ENCODE results near the gene XPO4.

The XPO4 gene

DNA sequence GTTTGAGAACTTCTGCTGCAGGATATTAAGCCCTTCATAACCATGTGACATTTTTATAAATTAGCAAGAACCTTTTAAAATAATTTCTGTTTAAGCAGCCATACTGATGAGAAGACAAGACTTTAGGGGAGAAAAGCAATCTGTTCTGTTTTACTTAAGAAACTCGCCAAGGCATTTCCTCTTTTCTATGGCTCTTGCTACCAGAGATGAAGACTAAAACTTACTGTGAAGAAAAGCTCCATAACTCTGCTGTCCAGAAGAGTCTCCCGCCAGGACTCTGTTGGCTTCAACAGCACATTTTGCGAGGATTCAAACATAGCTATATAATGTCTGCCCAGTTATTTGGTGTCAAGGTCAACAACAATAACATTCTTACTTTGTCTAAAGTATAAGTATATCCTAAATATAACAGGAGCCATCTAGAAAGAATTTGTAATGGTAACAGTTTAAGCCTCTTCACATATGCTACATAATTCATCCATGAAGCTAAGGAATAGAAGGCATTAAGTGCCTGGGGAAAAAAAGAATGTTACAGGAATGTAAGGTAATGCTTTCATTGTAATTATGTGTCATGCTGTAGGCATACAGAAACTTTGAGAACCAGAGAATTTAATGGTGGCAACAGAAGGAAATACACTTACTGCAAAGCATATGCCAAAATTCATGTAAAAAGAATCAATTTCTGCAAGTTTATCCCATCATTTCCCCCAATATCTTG is 75.5 kb downstream of the XPO4 start:
- no peak for DNase-seq

- no peak for DNase-seq
Measured at GRCh38 chr13:20826301-20826700, 76.2 kb downstream of the XPO4 start.

DNA sequence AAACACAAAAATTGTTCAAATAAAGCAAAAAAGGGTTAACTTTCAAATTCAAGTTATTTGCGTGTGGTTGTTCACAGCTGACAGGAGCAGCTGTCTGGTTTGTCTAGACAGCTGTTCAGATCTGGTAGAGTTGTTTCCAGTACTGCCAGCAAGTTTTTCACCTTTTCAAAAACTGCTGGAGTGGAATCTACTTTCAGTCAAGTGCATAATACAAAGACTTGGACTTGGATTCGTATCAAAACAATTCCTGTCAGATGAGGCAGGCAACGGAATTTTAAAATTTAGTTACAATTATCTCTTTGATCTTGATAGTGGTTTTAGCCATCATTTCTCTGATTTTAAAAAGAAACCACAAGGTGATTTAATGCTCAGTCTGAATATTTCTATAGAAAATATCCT is 77.1 kb downstream of the XPO4 start:
- DNase-seq: peak in 1 of 2 experiments; percentile 13

GRCh38 chr13:20824762-20825476 is 77.6 kb downstream of the XPO4 start:
- no peak for DNase-seq

DNA sequence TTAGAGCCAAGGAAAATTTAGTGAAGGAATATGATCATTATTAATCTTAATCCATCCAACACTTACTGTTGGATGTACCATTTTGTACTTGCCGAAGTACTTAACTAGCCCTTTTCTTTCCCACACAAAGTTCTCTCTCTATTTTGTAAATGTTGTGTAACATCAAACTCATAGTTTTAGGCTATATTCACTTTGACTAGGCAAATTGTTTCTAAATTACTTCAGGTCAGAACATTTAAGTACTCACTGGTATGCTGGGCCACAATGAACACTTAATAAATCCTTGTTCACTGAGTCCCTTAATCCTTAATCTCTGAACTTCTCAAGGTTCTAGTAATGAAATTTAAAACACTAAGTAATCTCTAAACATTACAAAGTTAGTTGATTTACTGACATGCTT is 79.5 kb downstream of the XPO4 start:
- DNase-seq: no peak

DNA sequence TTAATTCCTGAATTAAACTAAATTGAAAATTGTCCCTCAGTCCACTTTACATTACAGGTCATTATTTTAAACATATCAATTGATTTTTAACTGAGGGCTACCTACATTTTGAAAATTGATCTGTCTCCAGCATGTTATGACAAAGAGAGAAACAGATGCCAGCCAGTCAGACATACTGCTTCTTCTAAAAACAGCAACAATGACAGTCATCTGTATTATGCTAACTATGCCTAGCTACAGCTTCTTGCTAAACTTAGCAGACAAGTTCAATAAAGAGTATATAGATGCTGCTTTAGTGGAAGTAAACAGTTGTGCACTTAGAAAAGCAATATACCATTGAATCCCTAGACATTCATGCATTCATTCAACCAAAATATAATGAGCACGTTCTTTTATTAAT is 80.1 kb downstream of the XPO4 start:
- DNase-seq: no peak

DNA sequence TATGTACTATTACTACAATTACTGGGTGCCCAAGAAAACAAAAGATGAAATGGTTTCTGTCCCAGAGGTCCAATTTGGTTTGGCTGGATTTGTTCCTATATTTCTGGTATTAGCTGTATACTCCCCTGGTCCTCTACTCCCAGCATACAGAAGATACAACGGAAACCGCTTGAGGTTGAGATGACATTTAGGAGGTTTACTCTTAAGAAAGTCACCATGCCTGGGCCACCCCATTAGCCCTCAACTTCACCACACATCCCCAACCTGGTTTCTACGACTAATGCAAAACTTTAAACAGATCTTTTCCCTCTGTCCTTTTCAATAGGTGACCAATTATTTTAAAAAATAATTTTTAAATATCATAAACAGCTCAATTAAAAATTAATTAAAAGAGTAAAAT is 82.8 kb downstream of the XPO4 start:
- DNase-seq: no peak

- DNase-seq: peak; percentile 7 to 31
Measured at GRCh38 chr13:20815464-20815863, 87.1 kb downstream of the XPO4 start.

DNA sequence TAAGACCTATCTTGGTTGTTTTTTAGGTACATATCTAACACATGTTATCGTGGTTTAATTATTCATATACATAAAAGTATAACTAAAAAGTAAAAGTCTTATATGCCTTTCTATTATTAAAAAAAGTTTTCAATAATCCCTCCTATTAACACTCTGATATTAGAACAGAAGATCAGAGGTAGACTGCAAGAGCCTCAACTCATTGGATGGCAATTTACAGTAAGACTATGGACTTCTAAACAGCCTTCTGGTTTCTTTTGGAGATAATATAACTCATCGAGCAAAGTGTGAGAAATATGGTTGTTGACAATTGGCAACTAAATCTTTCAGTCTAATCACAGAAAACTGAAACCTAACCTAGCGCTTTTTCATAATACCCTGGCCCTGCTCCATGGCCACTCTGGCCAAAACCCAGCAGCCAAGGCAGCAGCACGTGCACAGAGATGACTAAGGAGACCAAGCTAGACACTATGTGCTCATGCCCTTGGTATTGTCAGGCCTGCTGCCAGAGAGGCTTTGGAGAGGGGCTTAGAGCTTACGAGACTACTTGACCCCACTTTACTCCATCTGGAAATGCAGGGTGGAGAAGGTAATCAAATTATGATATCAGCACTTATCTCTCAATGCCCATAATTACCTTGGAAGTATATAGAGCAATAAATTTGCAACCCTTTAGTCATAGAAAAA is 88.2 kb downstream of the XPO4 start:
- DNase-seq: peak; percentile 87 to 92

- DNase-seq: no peak
Measured at GRCh38 chr13:20812890-20813289, 89.7 kb downstream of the XPO4 start.

- no peak for DNase-seq
Measured at GRCh38 chr13:20810808-20811207, 91.7 kb downstream of the XPO4 start.

- no peak for DNase-seq
Measured at GRCh38 chr13:20808874-20809273, 93.7 kb downstream of the XPO4 start.

GRCh38 chr13:20803180-20803965 is 99.2 kb downstream of the XPO4 start:
- DNase-seq: no peak

DNA sequence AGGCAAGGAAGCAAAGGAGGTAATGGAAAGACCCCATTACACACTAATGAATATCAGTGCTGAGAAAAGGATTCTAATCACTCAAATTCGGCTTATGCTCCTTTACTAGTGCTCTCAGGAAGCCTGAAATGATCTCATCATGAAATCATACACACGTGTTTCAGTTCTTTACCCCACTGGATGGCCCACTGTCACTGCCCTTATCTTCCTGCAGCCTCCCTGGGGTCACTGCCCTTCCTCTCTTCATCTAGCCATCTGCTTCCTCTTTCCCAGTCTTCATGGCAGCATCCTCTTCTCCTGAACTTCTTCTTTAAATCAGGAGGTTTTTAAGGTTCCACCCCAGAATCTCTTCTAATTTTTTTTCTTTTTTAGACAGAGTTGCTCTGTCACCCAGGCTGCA is 100.8 kb downstream of the XPO4 start:
- no peak for DNase-seq

DNA sequence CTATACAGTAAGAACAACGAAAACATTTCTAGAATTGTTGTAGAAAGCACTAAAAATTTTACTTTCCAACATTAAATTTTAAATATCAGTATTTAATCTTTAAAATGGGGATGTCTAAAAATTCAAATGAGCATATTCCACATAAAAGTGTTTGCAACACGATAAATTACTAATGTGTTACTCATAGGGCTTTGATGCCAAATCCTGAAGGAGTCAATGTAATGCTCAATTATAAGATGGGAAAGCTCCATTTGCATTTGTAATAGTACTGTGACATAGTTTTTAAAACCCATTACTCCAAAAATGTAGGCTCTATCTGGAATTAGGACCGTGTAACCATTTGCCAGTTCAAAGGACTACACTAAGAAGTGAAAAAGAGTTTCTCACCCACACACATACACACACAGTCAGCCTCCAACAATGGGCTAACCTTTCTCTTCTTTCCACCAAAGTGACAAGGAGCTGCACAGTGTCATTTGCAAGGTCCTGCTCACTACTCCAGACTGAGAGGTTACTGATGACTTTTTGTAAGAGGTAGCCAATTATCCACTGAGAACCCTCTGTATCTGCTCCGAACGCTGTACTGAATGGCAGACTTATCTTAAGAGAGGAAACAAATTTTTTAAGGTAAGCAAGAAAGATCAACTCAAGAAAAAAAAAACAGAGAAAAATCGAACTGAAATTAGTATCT is 102.7 kb downstream of the XPO4 start:
- no peak for DNase-seq

DNA sequence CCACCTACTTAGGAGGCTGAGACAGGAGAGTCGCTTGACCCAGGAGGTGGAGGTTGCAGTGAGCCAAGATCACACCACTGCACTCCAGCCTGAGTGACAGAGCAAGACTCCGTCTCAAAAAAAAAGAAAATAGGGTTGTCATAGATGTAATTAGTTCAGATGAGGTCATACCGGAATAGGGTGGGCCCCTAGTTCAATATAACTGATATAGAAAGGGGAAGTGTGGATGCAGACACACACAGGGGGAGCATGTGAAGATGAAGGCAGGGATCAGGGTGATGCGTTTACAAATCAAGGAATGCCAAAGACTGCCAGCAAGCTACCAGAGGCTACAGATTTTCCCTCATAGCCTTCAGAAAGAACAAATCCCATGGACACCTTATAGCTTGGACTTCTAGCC is 104.5 kb downstream of the XPO4 start:
- no peak for DNase-seq

- DNase-seq: no peak
Measured at GRCh38 chr13:20796791-20797508, 105.6 kb downstream of the XPO4 start.

DNA sequence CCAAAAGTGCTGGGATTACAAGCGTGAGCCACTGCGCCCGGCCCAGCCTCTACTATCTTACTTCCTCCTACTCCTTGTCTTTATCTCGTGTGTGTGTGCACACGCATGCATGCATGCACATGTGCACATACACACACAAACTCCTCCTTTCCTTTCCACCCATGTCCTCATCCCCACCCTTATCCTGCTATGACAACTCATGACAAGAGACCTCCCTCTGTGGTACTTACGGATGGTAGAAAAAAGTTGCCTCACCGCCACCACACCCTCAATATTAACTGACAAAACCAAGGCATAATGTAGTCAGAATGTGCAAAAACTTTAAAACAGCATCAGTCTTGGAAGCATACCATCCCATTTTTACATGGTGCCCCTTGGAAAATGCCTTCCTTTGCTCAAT is 112.9 kb downstream of the XPO4 start:
- no peak for DNase-seq

GRCh38 chr13:20788312-20788711 is 114.2 kb downstream of the XPO4 start:
- DNase-seq: no peak

DNA sequence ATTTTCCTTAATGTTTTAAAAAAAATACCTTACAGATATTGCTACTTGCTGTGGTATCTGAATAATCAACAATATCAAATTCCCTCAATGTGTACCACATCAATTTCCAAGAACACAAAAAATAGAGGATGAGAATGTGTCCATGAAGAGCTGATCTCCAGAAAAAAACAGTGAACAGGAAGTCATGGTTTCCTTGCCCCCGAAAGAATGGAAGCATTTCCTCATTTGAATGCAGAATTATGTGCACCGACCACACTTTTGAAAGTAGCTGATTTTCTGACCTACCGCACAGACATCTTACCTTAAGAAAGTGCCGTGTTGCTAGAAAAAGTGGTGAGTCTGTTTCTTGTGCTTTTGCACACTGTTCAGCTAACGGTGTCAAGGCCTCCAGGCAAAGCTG is 115.4 kb downstream of the XPO4 start:
- no peak for DNase-seq

GRCh38 chr13:20782116-20782708 is 120.3 kb downstream of the XPO4 start:
- DNase-seq: no peak

DNA sequence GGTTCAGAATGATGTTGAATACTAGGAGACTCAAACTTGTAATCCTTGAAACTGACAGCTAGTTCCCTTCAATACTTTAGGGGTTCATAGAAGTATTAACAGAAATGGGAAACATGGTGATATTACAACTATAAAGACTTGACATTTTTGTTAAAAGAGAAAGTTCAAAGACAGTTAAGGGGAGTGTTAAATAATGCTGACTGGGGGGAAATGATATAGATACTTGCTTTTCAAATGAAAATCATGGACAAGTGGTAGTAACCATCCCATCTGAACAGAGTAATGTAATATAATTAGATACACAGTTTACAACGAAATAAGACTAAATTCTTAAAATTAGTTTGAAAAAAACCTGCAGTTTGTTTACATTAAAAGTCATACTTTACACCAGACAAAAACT is 122.2 kb downstream of the XPO4 start:
- DNase-seq: no peak

All from NCI-H446 (cell line).